ENCODE data around the gene KIAA0753. TPM values are rescaled to one million over a fixed set of nuclear protein-coding genes. Genes with fewer than 3 reads are reported as not detected.

KIAA0753 gene
- total and polyA plus RNA-seq, 10 of the 15 experiments (the other 5 are each of a cell fraction or from before 2014, with no cell fraction given): 2.2 to 15.2 (median 7.7) TPM

DNA sequence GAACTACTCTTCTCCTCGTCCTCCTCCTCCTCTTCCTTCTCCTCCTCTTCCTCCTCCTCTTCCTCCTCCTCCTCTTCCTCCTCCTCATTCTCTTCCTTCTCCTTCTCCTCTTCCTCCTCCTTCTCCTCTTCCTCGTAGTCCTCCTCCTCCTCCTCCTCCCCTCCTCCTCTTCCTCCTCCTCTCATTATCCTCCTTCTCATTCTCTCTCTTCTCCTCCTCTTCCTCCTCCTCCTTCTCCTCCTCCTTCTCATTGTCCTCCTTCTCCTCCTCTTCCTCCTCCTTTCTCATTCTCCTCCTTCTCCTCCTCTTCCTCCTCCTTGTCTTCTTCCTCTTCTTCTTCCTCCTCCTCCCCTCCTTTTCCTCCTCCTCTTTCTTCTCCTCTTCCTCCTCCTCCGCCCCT is 80.0 kb downstream of the KIAA0753 start (continued):
- TF ChIP-seq, protein P1, sequence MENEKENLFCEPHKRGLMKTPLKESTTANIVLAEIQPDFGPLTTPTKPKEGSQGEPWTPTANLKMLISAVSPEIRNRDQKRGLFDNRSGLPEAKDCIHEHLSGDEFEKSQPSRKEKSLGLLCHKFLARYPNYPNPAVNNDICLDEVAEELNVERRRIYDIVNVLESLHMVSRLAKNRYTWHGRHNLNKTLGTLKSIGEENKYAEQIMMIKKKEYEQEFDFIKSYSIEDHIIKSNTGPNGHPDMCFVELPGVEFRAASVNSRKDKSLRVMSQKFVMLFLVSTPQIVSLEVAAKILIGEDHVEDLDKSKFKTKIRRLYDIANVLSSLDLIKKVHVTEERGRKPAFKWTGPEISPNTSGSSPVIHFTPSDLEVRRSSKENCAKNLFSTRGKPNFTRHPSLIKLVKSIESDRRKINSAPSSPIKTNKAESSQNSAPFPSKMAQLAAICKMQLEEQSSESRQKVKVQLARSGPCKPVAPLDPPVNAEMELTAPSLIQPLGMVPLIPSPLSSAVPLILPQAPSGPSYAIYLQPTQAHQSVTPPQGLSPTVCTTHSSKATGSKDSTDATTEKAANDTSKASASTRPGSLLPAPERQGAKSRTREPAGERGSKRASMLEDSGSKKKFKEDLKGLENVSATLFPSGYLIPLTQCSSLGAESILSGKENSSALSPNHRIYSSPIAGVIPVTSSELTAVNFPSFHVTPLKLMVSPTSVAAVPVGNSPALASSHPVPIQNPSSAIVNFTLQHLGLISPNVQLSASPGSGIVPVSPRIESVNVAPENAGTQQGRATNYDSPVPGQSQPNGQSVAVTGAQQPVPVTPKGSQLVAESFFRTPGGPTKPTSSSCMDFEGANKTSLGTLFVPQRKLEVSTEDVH (IDR thresholded peaks at IDR 0.05; ENCODE audit: low read depth, partially characterized antibody): no peak
- no peak for TF ChIP-seq RFX5 (IDR thresholded peaks at IDR 0.05; ENCODE audit: low read depth, low read length)

DNA sequence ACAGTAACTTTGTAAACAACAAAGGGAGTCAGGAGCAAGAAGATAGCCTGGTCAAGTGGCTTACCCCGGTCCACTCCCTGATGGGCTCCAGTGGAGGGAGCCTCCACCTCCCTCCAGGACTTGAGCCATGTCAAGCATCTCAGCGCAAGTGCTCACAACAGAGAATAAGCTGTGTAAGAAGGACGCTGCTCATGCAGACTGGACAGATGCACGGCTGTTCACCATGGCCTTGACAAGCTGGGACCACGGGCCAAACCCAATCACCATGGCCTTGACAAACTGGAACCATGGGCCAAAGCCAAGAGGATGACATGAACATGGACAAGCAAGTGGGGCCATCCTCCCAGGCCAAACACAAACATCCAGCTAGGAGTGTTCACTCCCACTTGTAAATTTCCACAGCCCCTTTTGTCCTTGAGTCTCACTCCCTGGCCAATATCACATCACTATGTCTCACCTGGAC is 80.7 kb downstream of the KIAA0753 start:
- Histone ChIP-seq H3K36me3 (ENCODE audit: control insufficient read depth in 2 of 2, insufficient read depth in 2 of 2, low read length in 1 of 2) (no peaks in the 10 kb centered on the region), H3K27ac (ENCODE audit: control insufficient read depth, insufficient read depth) (no peak overlapping the region), H4K20me1 (ENCODE audit: control insufficient read depth, insufficient read depth) (no peaks in the 10 kb centered on the region), H3K9ac (ENCODE audit: control insufficient read depth, insufficient read depth, low read length) (no peak overlapping the region), H3K4me2 (ENCODE audit: control insufficient read depth, insufficient read depth) (no peak overlapping the region), H3K9me3 (replicated peaks; ENCODE audit: control insufficient read depth, insufficient read depth, low read length) (no peaks in the 10 kb centered on the region), H2AFZ (ENCODE audit: control insufficient read depth, low read depth, low read length) (no peak overlapping the region), H3K27me3 (replicated peaks in 1 of 2; ENCODE audit: control insufficient read depth in 2 of 2, insufficient read depth in 2 of 2, low read length in 1 of 2) (peaks cover 10 to 17% of the 10 kb centered on the region in 2 experiments; a peak in 3 of 4 replicates), H3K4me3 (no peak overlapping the region), H3K79me2 (ENCODE audit: control insufficient read depth, insufficient read depth, low read length) (no peaks in the 10 kb centered on the region), H3K4me1 (ENCODE audit: control insufficient read depth, insufficient read depth, low read length) (no peaks in the 10 kb centered on the region)
- ChIA-PET CTCF (no interaction called here), RAD21 (ENCODE audit: unreplicated experiment) (no interaction called here), POLR2A (no interaction called here), SMC1A (ENCODE audit: uncharacterized antibody, unreplicated experiment) (no interaction called here)
- BruUV-seq (replicated peaks): no TSS peak
- no peak for DNase-seq (ENCODE audit: low read depth, low spot score)
- FAIRE-seq: no peak
- ATAC-seq: no peak
- 47% methylated on average over 5 of the region's 5 CpGs for WGBS (ENCODE audit: insufficient coverage, insufficient replicate concordance, low lambda C conversion rate, missing lambda C conversion rate)
- in situ Hi-C loops (cut with MboI) (no loop called here), intact Hi-C loops (cut with micrococcal nuclease; ENCODE audit: unreplicated experiment) (no loop called here)
- TF ChIP-seq HDAC2 (IDR thresholded peaks at IDR 0.05) (no peak), RELA (IDR thresholded peaks at IDR 0.05; ENCODE audit: borderline replicate concordance, partially characterized antibody) (no peak), SMAD1 (IDR thresholded peaks at IDR 0.05; ENCODE audit: low read depth, partially characterized antibody) (no peak), YY1 (IDR thresholded peaks at IDR 0.05; ENCODE audit: low read depth, low read length) (no peak), ZZZ3 (IDR thresholded peaks at IDR 0.05; ENCODE audit: control insufficient read depth, insufficient read length, low read depth) (no peak), NKRF (conservative IDR thresholded peaks at IDR 0.05) (no peak), TBL1XR1 (IDR thresholded peaks at IDR 0.05; ENCODE audit: low read depth, low read length) (no peak), PKNOX1 (IDR thresholded peaks at IDR 0.05) (no peak), USF1 (IDR thresholded peaks at IDR 0.05; ENCODE audit: borderline replicate concordance, extremely low read length, insufficient read depth, low read depth, low read length) (no peak)
- TF ChIP-seq, protein P2, sequence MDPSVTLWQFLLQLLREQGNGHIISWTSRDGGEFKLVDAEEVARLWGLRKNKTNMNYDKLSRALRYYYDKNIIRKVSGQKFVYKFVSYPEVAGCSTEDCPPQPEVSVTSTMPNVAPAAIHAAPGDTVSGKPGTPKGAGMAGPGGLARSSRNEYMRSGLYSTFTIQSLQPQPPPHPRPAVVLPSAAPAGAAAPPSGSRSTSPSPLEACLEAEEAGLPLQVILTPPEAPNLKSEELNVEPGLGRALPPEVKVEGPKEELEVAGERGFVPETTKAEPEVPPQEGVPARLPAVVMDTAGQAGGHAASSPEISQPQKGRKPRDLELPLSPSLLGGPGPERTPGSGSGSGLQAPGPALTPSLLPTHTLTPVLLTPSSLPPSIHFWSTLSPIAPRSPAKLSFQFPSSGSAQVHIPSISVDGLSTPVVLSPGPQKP (IDR thresholded peaks at IDR 0.05; ENCODE audit: low read depth, low read length): no peak
